Measurements from ENCODE around the gene ASTN2.

Gene ASTN2

GRCh38 chr9:117104206-117104605, 310.7 kb downstream of the ASTN2 start:
- DNase-seq = no peak

- no peak for DNase-seq
Observed at GRCh38 chr9:117103438-117104110, 311.3 kb downstream of the ASTN2 start.

DNA sequence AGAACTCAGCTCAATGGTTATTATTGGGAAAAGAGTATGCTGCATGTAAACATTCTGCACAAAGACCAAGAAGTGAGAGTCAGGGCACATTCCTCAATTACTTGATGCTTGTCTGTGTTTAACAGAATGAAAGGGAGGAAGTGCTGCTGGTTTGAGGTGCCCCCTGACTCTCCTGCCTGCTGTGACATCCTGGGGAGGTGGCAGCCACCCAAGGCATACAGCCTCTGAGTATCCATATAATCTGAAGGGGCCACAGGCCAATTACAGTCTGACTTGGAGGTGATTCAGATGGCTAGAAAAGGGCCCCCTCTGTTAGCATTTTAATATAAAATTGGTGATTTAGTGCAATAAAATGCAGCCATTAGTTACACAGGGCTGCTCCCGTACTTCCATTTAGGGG, 313.8 kb downstream of the ASTN2 start:
- no peak for DNase-seq

DNA sequence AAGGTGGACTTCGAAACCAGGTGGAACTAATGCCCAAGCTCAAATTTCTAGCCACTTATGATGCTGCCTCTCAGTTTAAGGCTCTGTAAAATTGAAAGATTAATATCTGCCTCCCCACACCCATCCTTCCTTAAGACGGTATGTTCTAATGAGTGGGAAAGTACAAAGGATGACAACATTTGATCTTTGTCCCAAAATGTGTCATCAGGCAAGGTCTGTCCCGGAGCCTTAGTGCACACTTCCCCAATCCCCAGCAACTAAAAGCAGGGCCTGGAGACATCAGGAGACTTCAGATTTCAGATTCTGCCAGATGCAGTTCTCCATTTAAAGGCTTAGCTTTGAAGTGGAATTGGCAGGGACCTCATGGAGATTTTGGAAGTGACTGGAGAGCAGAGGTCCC, 316.5 kb downstream of the ASTN2 start:
- DNase-seq = no peak

- no peak for DNase-seq
Observed at GRCh38 chr9:117097761-117098160, 317.1 kb downstream of the ASTN2 start.

- DNase-seq = no peak
Observed at GRCh38 chr9:117096138-117096537, 318.7 kb downstream of the ASTN2 start.

DNA sequence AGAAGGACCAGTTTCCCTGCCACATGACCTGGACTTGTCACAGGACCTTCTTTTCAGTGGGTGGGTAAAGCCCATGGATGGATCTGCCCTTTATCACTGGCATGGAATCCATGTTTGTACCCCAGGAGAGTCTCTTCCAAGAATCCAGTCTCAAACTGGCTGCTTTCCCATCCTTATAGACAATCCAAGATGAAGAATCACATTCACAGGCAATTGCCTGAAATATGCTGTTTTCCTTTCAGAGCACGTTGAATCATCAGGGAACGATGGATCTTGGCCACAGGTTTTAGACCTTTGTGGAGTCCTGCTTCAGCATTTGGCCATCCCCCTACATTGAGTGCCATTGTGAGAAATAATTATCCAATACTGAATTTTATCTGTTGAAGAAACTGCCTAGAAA, 319.8 kb downstream of the ASTN2 start:
- no peak for DNase-seq

- no peak for DNase-seq
Observed at GRCh38 chr9:117093891-117094844, 320.7 kb downstream of the ASTN2 start.

DNA sequence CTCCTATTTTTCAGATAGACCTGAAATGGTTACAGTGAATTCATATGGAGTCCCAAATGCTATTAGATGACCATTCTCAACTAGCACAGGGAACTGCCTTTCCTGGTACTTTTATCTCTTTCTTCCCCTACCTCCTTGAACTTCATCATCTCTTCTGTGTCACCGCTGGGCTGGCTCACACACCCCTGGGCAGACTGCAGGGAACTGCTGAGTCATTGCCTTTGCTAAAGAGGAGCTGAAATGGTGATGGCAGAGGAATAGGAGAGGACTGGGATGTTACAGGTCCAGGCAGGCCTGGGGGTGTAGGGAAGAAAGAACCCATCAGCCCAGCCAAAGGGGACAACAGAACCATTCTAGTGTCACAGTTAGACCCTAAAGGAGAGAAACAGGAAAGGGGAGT, 322.3 kb downstream of the ASTN2 start:
- DNase-seq = no peak

- DNase-seq = no peak
Observed at GRCh38 chr9:117091529-117091928, 323.3 kb downstream of the ASTN2 start.

GRCh38 chr9:117088786-117089185, 326.1 kb downstream of the ASTN2 start:
- no peak for DNase-seq

DNA sequence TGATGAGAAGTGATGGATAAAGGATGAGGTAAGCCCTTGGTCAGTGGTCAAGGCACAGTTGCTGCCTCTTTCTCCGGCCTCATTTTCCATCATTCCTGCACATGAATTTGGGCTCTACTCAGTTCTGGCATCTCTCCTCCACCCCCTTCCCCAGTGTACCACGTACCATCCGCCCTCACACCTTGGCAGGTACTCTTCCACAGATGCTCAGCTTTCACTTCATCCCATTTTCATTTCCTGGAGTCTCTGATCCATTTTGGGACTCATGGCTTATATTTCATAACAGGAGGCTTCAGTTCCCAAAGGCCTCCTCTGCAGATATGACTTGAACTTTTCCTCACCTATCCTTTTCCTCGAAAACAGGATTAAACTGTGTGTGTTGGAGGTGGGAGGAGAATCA, 326.7 kb downstream of the ASTN2 start:
- no peak for DNase-seq

- no peak for DNase-seq
Observed at GRCh38 chr9:117084221-117084620, 330.6 kb downstream of the ASTN2 start.

- no peak for DNase-seq
Observed at GRCh38 chr9:117083559-117083958, 331.3 kb downstream of the ASTN2 start.

DNA sequence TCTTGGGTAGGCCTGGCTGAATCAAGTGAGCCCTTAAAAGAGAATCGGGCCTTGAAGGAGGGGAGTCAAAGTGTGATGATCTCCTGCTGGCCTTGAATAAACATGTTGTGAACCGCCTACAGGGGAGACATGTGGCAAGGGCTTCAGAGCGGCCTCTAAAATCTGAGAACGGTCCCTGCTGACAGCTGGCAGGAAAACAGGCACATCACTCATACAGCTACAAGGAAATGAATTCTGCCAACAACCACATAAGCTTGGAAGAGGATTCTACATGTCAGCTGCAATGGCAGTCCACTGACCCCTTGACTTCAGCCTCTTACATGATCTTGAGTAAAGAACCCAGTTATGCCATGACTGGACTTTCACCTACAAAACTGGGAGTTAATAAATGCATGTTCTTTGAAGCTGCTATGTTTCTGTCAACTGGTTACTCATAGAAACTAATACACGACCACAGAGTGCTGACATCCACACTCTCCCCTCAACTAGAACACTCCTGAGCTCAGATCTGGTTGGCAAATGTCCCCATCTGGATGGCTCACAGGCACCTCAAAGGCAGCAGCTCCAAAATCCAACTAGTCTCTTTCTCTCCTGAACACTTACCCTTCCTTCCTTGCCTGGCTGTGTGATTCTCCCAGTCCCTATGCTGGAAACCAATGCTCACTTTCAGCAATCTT, 333.1 kb downstream of the ASTN2 start:
- DNase-seq = no peak

DNA sequence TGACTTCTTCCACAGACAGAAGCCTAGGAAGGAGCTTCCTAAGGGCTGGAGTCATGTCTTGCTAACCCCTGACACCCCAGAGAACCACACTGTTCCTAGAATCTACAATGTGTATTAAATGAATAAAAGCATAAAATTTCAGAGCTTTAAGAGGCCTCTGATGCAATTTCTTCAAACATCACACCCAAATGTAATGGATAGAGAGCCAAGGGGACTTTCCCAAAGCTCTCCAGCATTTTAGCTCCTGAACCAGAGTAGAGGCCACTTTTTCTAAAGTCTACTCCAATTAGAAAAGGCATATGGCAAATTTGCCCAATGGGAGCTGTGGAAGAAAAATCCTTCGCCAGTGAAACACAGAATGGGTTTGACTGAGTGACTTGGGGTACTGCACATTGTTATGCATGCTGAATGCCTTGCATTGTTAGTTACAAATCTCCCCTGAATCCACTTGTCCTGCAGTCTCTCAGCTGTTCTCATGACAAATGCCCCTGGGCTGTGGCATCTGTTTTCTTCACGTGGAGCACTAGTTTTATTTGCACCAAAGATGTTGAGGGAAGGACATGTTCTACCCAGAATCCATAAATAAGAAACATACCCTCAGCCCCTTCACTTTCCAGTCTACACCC, 334.0 kb downstream of the ASTN2 start:
- DNase-seq = no peak

DNA sequence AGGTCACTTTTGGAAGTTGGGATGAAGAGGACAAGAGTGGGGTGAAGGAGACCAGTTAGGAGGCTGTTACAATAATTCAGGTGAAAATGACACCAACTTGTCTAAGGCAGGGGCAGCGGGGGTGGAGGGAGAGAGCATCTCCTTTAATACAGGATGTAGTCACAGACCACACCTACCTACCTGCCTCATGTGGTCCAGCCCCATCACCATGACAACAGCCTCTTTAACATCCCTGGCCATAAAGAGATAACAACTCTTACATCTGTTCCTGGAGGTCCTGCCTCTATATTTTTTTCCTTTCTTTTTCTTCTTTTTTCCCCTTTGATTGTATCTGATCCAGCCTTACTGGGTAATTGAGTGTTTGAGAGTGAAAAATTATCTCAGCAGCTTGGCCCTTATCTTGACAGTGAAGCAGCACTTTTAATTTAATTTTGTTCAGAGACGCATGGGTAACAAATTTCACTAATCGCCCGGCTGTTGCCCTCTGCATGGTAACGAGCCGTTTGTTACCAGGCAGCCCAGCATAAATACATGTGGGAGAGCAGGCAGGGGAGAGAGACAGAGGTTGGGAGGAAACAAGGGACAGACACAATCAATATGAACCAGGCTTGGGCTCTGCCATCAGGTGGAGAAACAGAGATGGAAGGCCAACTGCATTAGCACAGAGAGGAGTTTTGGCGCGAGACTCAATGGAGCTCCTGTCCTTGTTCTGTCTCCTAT, 338.1 kb downstream of the ASTN2 start:
- DNase-seq = no peak

DNA sequence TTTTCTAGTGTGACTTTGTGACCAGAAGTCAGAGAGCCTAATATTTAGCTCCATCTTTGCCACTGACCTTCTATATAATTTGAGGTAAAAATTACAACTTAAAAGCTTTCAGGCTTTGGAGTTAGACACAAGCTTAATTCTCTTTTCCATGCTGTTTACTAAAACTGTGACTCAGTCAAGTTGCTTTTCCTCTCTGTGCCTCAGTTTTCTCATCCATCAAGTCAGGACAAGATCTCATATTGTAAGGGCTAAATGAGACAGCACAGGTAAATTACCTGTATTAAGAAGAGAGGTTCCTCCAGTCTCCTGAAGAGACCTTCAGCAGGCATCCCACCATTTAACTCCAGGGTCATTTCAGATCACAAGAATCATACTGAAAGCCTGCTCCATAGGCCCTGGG, 339.2 kb downstream of the ASTN2 start:
- no peak for DNase-seq

DNA sequence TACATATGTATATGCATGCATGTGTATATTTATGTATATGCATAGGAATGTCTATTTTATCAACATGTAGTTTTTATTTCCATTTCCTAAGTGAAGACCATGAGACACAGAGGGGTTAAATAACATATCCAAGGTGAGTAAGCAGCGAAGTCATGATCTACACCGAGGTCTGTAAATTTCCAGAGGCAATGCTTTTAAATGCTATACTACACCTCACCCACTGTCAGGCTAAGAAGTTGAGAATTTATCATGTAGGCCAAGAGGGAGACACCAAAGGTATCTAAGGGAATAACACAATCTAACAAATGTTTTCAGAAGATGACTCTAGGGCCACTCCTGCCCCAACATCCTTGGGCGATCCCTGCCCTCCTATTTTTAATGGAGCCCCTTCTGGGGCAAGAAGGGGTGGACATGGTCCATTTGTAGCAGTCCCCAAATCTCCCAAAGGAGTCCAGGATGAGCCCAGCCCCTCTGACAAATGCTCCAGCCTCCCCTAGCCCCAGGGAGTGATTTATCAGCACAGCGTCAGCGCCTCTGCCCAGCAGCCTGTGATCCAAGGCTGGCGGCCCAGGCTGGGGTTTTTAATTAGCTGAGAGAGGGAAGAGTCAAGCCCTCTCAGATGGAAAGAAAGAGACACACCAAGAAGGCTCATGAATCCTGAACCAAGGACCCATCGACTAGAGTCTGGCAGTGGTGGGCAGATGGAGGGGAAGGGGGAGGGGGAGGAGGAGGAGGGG, 339.9 kb downstream of the ASTN2 start:
- DNase-seq = no peak

DNA sequence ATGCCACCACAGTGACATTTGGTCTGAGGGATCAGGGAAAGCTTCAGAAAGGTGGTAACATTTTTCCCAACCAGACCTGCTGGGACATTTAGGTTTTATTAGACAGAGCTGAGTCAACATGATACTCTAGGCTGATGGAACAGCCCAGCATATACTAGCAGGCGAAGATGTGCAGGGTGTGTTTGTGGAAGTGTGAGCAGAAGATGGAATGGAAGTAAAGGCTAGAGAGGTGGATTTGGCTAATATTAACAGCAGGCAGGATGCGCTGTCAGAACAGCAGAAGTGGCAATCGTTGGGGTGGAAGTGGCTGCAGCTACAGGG, 340.6 kb downstream of the ASTN2 start:
- no peak for DNase-seq

GRCh38 chr9:117073539-117074341, 341.1 kb downstream of the ASTN2 start:
- no peak for DNase-seq

Data from stimulated activated CD4-positive, alpha-beta T cell treated with anti-CD3 and anti-CD28 coated beads, Interleukin-2, amount 100 ng/mL, for 24 hours (primary cell).